Caco-2 (cell line): ENCODE data around the gene MRPL24. TPM values are rescaled to one million over a fixed set of nuclear protein-coding genes. Genes with fewer than 3 reads are reported as not detected.

Source experiments
- BruUV-seq: library from RNA; stranded (reverse); fragments of 400-500 nt; replicated peaks from 2 replicates; lab custom pipeline; 2021; lab: Mats Ljungman, UMichigan
- CTCF ChIA-PET: fragments of 300-600 bp; sonication (Branson Sonifier 250); formaldehyde crosslinking; loops from one replicate; lab custom pipeline; 2022; ENCODE audit warnings: antibody characterized with exemption; lab: Charles Lee
- POLR2A ChIA-PET: fragments of 300-600 bp; sonication (Branson Sonifier 250); formaldehyde crosslinking; loops from one replicate; lab custom pipeline; 2022; ENCODE audit warnings: antibody characterized with exemption; lab: Charles Lee
- DNase-seq, 2 experiments: peaks; one replicate each; pipeline versions ENCODE4 v3.0.0 to v3.0.0-alpha.2; 2020 to 2022
- H3K27me3 ChIP-seq: replicated peaks from 2 replicates; pipeline ENCODE4 v1.6.0; 2011; ENCODE audit warnings: low read length; ENCODE audit not compliant: control insufficient read depth, insufficient read depth
- H3K36me3 ChIP-seq: 2 replicates; pipeline ENCODE4 v1.5.1; 2011; ENCODE audit warnings: low read length; ENCODE audit not compliant: control insufficient read depth, insufficient read depth
- H3K4me1 ChIP-seq: fragments of 250-450 bp; sonication (Bioruptor Pico); 2 replicates; pipeline ENCODE4 v1.5.1; 2020; ENCODE audit warnings: mild to moderate bottlenecking
- H3K4me3 ChIP-seq: 2 replicates; pipeline ENCODE4 v1.5.1; 2011; ENCODE audit warnings: low read depth, mild to moderate bottlenecking, control low read depth, low read length
- H3K9me3 ChIP-seq: fragments of 250-450 bp; sonication (Bioruptor Pico); 2 replicates; pipeline ENCODE4 v1.5.1; 2020; ENCODE audit warnings: mild to moderate bottlenecking, moderate library complexity
- H3K27ac Mint-ChIP-seq: one replicate; pipeline ENCODE4 v1.8.0; 2022; ENCODE audit warnings: mixed read lengths; ENCODE audit not compliant: unreplicated experiment
- H3K27me3 Mint-ChIP-seq: one replicate; pipeline ENCODE4 v1.8.0; 2022; ENCODE audit warnings: mixed read lengths; ENCODE audit not compliant: insufficient read depth, unreplicated experiment
- H3K36me3 Mint-ChIP-seq: one replicate; pipeline ENCODE4 v1.8.0; 2022; ENCODE audit warnings: mild to moderate bottlenecking, mixed read lengths; ENCODE audit not compliant: insufficient read depth, unreplicated experiment
- H3K4me1 Mint-ChIP-seq: one replicate; pipeline ENCODE4 v1.8.0; 2022; ENCODE audit warnings: low read depth, mixed read lengths; ENCODE audit not compliant: unreplicated experiment
- H3K4me3 Mint-ChIP-seq: one replicate; pipeline ENCODE4 v1.8.0; 2022; ENCODE audit warnings: mild to moderate bottlenecking, moderate library complexity, mixed read lengths; ENCODE audit not compliant: unreplicated experiment
- H3K9me3 Mint-ChIP-seq: one replicate; pipeline ENCODE4 v1.8.0; 2022; ENCODE audit warnings: mixed read lengths; ENCODE audit not compliant: unreplicated experiment
- intact Hi-C: fragments of 100-400 bp; cut with micrococcal nuclease; formaldehyde crosslinking; loops from one replicate; pipeline ENCODE4 v1.10.0; 2022; ENCODE audit not compliant: unreplicated experiment
- total RNA-seq: library from RNA; stranded (reverse); gene quantifications from 2 replicates; pipeline ENCODE4 v1.2.3, GENCODE V29; 2022
- TF ChIP-seq, protein P1 (sequence below), 2 experiments: fragments of 200-600 bp in 1 of 2; IDR thresholded peaks; 1 replicate in 1 of 2; 2 replicates in 1 of 2; pipeline versions ENCODE4 v1.5.1 to v1.8.0; 2011 to 2022; ENCODE audit warnings: antibody characterized with exemption in 1 of 2, control low read depth in 1 of 2, inconsistent platforms in 1 of 2, low read depth in 1 of 2, low read length in 1 of 2, mild to moderate bottlenecking in 1 of 2, moderate library complexity in 1 of 2; ENCODE audit not compliant: insufficient read depth in 1 of 2, severe bottlenecking in 1 of 2, unreplicated experiment in 1 of 2

Gene MRPL24
- total RNA-seq, 1 experiment from 2014 or later, result 52.6 TPM

DNA sequence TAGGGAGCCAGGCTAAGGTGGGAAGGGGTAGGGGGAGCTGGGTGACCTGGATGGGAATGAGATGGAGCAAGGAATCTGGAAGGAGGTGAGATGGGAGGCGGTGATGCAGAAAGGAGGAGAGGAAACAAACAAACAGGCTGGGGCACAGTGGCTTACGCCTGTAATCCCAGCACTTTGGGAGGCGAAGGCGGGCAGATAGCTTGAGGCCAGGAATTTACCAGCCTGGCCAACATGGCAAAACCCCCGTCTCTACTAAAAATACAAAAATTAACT, 46.3 kb downstream of the MRPL24 start:
- intact Hi-C loops, result no loop called here
- Mint-ChIP-seq H3K9me3 (no peaks in the 10 kb centered on the region), H3K4me1 (peaks cover 19% of the 10 kb centered on the region), H3K27ac (peak overlapping the region; percentile 13), H3K27me3 (no peaks in the 10 kb centered on the region), H3K4me3 (no peak overlapping the region), H3K36me3 (peaks cover 11% of the 10 kb centered on the region)
- H3K4me3 ChIP-seq, result no peak overlapping the region
- ChIA-PET CTCF (interaction anchor here (1.5 to 3.5 kb wide), 2 partner anchors 11 to 31 kb away, joined by 6 to 24 read pairs; partner anchors contain the start of gene CRABP2), POLR2A (interaction anchor here (0.5 kb wide), 1 partner anchor 57 kb away, joined by 5 read pairs; no protein-coding TSS in a partner anchor)
- no TSS peak for BruUV-seq
- no peak for DNase-seq
- no peaks in the 10 kb centered on the region for H3K27me3 ChIP-seq
- TF ChIP-seq, protein P1, sequence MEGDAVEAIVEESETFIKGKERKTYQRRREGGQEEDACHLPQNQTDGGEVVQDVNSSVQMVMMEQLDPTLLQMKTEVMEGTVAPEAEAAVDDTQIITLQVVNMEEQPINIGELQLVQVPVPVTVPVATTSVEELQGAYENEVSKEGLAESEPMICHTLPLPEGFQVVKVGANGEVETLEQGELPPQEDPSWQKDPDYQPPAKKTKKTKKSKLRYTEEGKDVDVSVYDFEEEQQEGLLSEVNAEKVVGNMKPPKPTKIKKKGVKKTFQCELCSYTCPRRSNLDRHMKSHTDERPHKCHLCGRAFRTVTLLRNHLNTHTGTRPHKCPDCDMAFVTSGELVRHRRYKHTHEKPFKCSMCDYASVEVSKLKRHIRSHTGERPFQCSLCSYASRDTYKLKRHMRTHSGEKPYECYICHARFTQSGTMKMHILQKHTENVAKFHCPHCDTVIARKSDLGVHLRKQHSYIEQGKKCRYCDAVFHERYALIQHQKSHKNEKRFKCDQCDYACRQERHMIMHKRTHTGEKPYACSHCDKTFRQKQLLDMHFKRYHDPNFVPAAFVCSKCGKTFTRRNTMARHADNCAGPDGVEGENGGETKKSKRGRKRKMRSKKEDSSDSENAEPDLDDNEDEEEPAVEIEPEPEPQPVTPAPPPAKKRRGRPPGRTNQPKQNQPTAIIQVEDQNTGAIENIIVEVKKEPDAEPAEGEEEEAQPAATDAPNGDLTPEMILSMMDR (IDR thresholded peaks at IDR 0.05; ENCODE audit: insufficient read depth in 1 of 2, low read depth in 1 of 2, low read length in 1 of 2, severe bottlenecking in 1 of 2, unreplicated experiment in 1 of 2), result no peak
- H3K4me1 ChIP-seq, result peaks cover 47% of the 10 kb centered on the region
- no peaks in the 10 kb centered on the region for H3K36me3 ChIP-seq
- H3K9me3 ChIP-seq, result no peaks in the 10 kb centered on the region

DNA sequence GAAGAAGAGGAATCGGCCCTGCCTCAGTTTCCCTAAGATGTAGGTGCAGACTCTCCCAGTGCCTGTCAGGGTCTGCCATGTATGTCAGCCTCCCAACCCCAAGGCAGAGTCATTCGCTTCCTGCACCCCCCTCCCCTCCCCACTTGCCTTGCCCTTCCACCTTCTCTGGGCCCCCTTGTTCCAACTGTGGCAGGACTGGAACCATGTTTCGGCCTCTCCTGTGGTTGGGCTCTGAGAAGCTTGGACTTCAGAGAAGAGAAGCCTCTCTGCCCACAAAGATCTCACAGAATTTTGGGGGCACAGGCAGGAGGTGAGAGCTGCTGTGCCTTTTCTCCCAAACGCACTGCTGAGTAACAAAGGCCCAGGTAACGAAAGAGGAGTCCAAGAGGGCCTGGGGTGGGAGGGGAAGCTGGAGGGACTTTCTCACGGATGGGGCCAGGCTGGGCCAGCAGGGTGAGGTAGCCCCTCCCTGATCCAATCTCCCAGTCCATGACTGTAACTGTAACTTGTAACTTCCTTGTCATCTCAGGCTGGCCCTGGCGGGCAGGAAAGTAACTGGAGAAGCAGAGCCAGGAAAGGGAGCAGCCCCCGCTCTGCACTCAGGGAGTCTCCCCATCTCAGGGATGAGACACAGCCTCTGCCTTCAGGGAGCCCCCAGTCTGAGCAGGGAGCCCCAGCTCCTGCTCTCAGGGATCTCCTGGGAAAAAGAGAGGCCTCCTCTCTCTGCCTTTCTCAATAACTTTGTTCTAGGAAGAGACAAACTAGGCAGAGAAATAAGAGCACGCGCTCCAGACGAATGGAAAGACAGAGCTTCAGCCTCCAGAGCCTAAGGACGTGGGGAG, 46.8 kb downstream of the MRPL24 start:
- H3K36me3 Mint-ChIP-seq, result peaks cover 11% of the 10 kb centered on the region
- Histone ChIP-seq H3K27me3 (no peaks in the 10 kb centered on the region), H3K36me3 (no peaks in the 10 kb centered on the region), H3K4me3 (no peak overlapping the region), H3K9me3 (no peaks in the 10 kb centered on the region), H3K4me1 (peaks cover 49% of the 10 kb centered on the region)
- H3K4me1 Mint-ChIP-seq, result peaks cover 23% of the 10 kb centered on the region
- ChIA-PET POLR2A (interaction anchor here (0.5 to 0.6 kb wide), 2 partner anchors 53 to 74 kb away, joined by 3 read pairs; no protein-coding TSS in a partner anchor), CTCF (interaction anchor here (1.5 to 3.5 kb wide), 2 partner anchors 12 to 32 kb away, joined by 6 to 24 read pairs; partner anchors contain the start of gene CRABP2)
- H3K9me3 Mint-ChIP-seq, result no peaks in the 10 kb centered on the region
- no peak for DNase-seq
- TF ChIP-seq, protein P1 (IDR thresholded peaks at IDR 0.05; ENCODE audit: insufficient read depth in 1 of 2, low read depth in 1 of 2, low read length in 1 of 2, severe bottlenecking in 1 of 2, unreplicated experiment in 1 of 2), result no peak
- BruUV-seq, result no TSS peak
- no peak overlapping the region for H3K4me3 Mint-ChIP-seq
- H3K27ac Mint-ChIP-seq, result peak overlapping the region; percentile 13
- H3K27me3 Mint-ChIP-seq, result no peaks in the 10 kb centered on the region
- intact Hi-C loops, result no loop called here

DNA sequence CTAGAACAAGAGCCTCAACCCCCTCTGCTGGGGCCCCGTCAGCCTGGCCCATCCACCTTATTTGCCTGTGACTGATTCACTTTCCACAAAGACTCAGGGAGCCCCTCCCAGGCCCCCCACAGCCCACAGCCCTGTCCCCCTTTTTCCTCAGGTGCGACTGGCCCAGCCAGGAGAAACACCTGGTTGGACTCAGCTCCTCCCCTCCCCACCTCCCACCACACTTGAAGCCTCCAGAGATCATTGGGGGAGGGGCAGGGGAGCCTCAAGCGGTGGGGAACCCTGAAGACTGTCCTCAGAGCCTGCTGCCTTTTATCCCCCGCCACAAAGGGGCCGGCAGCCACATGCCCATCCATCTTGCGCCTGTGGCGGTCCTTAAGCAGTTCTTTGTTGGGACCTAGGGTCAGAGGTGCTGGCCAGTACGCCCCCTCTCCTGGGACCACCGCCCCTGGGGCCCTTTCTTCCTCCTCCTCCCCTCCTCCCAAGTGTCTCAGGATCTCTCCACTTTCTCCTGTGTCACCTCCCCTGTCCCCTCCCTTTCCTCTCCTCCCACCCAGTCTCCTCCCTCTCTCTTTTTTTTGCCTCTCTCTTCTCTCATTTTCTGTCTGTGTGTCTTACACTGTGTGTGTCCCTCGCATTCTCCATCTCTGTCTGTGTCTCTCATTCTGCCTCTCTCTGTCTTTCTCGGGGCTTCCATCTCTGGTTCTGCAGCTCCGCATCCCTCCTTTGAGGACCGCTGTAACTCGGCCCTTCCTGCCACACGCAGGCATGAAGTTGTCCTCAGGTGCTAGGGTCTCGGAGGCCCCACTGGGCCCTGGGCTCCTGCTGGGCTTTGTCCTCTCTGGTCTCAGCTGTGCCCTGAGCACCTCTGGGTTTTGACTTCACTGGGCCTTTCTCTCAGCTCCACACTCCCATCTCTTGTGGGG, 47.7 kb downstream of the MRPL24 start:
- H3K9me3 ChIP-seq, result no peaks in the 10 kb centered on the region
- Mint-ChIP-seq H3K36me3 (peaks cover 4% of the 10 kb centered on the region), H3K27ac (no peak overlapping the region), H3K9me3 (no peaks in the 10 kb centered on the region), H3K4me3 (peak overlapping the region; percentile 8), H3K4me1 (peaks cover 23% of the 10 kb centered on the region), H3K27me3 (no peaks in the 10 kb centered on the region)
- H3K4me3 ChIP-seq, result no peak overlapping the region
- ChIA-PET POLR2A (interaction anchor here (0.5 to 1.0 kb wide), 4 partner anchors 17 to 75 kb away, joined by 3 to 7 read pairs (median 3); partner anchors contain the start of gene METTL25B), CTCF (interaction anchor here (0.6 to 5.2 kb wide), 5 partner anchors 10 to 34 kb away, joined by 3 to 262 read pairs (median 6); partner anchors contain the start of genes CRABP2, ISG20L2, METTL25B and NES)
- intact Hi-C loops, result no loop called here
- H3K27me3 ChIP-seq, result no peaks in the 10 kb centered on the region
- peak; percentile 79 to 90 for DNase-seq
- H3K4me1 ChIP-seq, result peaks cover 49% of the 10 kb centered on the region
- H3K36me3 ChIP-seq, result no peaks in the 10 kb centered on the region
- TF ChIP-seq, protein P1 (IDR thresholded peaks at IDR 0.05; ENCODE audit: insufficient read depth in 1 of 2, low read depth in 1 of 2, low read length in 1 of 2, severe bottlenecking in 1 of 2, unreplicated experiment in 1 of 2), result no peak
- no TSS peak for BruUV-seq
